HG03378 (cell line): ENCODE results near the gene RALGPS1.

Experiments used
- ATAC-seq: cut with Tn5 transposase; IDR thresholded peaks from one replicate; pipeline ENCODE4 v1.9.1; 2021; ENCODE audit warnings: mild to moderate bottlenecking, moderate library complexity; ENCODE audit not compliant: unreplicated experiment

Gene RALGPS1

DNA sequence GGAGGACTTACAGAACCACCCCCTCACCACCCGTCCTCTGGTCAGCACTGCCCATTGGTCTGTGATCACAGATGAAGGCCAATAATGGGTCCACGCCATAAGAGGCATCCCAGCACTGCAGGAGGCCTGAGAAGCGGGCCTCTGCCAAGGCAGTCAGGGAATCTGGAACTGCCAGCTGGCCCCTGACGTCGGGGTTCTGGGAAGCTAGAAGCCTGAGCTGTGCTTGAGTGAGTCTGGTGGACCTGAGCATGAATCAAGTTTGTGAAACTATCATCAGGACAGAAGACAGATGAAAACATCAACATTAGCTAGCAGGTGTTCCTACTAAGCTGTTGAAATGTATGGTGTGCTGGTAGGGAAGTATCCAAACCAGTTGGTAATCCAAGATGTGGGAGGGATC lies 200.0 kb downstream of the RALGPS1 start:
- no peak for ATAC-seq

DNA sequence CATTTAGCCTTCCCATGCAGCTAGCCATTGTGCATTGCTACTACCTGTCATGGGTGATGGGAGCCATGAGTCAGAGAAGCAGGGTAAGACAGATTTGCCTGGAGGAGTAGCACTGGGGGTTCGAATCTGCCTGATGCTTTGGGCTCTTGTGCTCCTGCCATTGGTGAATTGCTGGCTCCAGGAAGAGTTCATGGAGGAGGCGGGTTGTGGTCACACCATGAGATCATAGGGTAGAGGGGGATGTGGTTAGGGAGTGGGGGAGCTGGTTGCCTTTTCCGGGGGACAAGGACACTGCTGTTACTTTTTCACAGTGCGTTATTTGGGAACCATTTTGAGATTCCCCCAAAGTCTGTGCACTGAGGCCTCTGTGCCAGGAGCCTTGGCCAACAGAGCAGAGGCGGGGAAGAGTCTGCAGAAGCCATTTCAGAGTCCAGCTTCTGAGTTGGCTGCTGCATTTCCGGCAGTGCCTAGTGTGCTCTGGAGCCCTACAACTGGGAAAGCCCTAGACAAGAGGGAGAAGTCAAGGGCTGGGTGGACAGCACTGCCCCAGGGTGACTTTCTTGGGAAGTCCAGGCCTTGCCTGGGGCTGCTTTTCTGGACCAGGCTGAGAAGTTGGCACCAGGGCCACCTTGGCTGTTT lies 201.6 kb downstream of the RALGPS1 start:
- no peak for ATAC-seq

DNA sequence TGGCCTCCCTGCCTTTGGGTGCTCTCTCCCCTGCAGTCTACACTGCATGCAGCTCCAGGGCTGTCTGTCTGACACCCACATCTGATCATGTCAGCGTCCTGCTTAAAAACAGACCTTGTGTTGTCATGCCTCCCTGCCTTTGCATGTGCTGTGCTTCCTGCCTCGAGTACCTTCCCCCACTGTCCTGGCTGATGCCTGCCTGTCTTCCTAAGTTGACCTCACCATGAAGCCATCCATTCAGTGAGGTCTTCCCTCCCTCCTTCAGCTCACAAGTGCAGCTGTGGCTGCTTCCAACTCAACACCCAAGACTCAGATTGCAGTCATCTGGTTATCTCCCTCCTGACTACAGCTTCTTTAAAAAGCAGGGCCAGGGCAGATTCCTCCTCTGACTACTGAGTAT lies 202.4 kb downstream of the RALGPS1 start:
- ATAC-seq: no peak

DNA sequence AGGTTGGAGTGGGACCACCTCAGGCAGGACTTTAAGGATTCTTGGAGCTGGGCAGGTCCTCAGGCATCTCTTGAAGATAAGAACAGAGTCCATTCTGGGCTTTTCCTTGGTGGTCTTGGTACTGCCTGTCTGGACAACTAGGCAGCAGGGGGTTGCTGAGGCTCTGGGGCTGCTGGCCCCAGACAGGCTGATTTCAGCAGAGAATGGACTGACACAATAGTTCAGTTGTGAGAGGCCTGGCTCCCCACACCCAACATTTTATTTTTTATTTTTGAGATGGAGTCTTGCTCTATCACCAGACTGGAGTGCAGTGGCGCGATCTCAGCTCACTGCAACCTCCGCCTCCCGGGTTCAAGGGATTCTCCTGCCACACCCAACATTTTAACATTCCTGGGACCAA lies 203.2 kb downstream of the RALGPS1 start:
- no peak for ATAC-seq

DNA sequence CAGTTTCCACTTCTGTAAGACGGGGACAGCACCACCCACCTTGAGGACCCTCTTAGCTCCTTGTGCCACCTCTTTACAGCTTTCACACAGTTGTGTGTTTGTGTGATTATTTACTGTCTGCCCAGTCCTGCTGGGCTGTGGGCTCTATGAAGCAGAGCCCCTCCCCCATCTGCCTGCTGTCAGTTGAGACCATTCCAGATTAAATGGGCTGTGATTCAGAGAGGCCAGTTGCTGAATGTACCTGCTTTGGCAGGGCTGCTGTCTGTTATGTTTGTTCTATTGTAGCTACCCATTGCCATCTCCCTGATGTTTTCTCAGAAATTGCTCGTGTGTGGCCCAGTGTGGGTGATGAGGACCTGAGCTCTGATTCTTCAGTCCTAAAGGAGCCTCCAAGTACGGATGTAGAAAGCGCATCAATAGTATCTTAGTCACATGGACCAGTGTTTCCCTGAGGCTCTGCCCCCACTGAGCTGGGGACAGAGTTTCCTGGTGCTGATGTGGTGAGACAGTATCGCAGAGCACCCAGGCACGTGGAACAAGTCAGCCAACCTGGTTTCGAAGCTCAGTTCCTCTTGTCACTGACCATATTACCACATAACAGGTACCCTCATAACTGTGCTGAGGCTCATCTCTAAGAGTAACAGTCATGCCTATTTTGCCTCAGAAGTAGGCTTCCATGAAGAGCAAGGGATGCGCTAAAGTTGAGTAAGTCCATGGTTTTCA lies 204.2 kb downstream of the RALGPS1 start:
- ATAC-seq: no peak

DNA sequence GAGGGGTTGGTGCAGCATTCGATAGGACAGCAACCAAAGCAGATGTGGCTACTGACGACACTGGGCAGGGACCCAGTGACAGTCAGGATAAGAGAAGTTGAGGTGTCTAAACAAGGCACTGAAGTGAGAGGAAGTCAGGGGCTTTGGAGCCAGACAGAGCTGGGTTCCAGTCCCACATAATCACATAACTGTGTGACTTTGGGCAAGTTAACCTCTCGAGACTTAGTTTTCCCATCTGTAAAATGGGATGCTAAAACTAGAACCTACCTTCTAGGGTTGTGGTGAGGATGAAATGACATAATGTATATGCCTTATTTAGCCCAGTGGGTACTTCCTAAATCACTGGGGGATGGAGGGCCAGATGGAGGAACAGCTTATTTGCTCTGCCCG lies 204.7 kb downstream of the RALGPS1 start:
- no peak for ATAC-seq

DNA sequence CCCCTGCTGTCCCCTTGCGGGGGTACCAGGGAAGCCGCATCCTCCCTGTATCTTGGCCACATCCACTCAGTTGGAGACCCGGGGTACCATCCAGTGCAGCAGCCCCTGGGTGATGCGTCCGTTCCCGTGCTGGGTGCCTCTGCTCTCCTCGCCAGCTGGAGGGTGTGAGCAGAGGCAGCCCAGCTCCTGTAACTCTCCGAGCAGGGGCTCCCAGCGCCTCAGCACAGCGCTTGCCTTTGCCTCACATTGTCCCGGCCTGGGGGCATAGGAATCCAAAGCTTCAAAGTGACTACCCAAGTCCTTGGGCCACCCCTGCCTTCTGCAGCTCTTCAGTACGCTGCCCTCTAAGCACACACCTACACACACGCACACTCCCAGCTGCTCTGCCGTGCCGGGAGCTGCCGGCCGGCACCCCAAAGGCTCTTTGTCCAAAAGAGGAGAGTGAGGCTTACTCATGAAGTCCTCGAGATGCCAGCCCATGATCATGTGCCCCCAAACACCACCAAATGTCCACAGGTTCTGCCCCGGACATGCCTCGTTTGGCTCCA lies 207.1 kb downstream of the RALGPS1 start:
- no peak for ATAC-seq

DNA sequence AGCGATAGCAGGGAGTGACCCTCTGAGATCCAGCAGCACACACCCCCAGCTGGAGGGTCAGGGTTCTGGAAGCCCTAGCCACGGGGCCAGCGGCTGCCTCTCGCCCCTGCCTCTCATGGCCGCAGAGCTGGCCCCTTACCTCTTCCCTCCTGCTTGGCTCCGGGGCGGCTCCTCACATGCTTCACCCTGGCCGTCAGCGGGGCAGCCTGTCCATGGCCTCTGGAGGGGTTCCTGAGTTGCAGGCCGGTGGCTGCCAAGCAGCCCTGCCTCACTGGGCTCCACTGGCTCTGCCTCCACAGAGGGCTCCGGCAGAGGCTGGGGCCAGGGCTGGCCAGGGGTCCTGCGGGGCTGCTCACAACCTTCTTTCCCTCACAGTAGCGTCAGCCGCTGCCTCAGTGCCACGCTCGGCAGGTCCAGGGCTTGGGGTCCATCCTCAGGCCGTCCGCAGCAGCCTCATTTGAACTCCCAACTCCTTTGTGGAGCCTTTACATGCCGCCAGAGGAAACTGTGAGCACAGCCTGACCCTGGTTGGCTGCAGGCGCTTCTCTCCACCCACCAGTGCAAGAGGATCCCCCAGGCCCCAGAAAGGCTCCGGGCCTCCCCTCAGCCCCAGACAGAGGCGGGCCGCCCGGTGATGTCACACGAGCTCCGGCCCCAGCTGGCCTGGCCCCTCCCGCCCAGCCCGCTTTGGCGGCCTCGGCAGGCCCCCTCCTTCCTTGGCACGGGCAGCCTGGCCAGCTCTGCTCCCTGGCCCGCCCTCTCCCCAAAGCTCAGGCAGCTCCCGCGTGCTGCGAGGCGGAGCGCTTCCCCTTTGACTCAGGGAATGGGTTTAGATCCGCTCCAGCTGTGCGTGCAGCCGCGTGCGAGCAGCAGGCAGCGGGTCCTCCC lies 207.8 kb downstream of the RALGPS1 start, which contains the start of gene ANGPTL2:
Gene ANGPTL2 (minus strand): TSS at position 460 of the 888 bp plus-strand sequence. CDS start 13,904 bp downstream, outside the sequence.
- no peak for ATAC-seq

DNA sequence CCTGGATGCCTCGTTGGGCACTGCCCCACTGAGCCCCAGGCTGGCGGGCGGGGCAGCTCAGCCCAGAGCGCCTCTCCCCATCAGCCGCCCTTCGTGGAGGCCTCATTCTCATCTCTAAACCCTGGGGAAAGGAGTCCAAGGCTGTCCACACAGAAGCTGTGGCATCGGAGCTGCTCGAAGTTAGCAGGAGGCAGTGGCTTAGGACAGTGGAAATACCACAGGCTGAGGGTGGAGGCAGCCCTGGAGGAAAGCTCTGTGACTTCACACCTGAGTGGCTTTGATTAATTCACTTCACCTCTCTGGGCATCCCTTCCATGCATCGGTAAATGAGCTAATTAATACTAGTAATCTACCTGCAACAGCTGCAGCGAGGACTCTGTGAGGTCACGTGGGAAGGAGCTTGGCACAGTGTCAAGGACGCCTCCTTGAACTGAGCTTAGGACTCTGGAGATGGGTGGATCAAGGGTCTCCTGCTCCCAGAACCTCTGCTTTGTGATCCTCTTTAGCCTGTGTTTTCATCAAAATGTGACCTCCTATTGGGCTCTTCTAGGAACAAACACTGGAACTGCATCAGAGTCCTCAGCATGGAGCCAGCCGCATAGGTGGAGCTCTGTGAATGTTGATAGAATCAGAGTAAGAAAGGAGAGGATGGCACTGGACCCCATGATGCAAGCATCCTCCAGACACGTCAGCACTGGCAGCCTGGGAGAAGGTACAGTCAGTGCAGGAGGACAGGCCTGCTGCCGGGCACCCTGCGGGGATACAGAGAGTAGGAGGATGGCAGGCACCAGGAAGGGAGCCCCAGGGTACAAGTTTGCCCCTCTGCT lies 208.7 kb downstream of the RALGPS1 start:
- no peak for ATAC-seq

DNA sequence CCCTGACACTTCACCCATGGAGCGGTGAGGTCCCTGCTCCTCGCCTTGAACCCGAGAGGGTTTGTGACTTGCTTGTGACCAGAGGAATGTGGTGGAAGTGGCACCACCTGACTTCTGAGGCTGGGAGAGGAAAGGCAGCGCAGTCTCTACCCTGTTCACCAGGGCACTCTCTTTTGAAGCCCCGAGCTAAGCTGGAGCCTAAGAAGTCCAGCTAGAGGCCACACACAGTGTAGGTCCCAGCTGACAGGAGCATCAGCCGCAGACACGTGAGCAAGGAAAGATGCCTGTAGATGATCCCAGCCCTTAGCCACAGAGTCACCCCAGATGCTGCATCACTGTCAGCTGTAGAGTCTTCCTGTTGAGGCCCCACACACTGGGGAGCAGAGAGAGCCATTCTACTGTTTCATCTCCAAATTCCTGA lies 209.5 kb downstream of the RALGPS1 start:
- no peak for ATAC-seq

DNA sequence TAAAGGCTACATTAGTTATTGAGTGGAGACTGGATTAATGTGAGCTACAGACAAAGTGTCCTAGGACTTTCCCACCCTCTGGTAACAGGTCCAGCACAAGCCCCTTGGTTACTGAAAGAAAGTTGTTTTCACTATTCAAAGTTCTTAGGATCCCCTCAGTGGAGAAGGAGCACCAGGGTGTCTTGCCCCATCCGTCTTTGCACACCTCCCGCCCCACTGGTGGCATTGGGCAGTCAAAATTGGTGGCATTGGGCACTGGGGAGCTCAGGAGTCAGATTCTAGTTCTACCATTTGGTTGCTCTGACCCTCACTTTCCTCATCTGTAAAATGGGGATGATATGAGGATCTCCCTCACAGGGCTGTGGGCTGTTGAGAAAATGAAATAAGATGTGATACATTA lies 210.2 kb downstream of the RALGPS1 start:
- ATAC-seq: no peak

DNA sequence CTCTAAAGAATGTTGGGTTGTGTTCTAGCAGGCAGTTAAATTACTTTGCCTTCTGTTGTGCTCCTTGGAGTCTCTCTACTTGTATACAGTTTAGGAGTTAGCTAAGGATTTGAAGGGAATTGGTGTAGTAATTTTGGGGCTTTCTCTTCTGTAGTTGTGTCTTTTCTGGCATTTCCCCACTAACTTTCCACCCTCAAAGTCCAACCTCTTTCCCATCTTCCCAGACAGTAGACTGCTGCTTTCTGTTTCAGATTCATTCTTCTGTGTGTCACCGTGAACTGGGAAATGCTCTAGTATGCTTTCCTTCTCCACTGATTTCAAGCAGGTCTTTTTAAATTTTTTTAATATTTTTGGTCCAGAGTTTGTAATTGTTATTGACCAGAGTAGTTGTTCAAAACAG lies 212.4 kb downstream of the RALGPS1 start:
- no peak for ATAC-seq

DNA sequence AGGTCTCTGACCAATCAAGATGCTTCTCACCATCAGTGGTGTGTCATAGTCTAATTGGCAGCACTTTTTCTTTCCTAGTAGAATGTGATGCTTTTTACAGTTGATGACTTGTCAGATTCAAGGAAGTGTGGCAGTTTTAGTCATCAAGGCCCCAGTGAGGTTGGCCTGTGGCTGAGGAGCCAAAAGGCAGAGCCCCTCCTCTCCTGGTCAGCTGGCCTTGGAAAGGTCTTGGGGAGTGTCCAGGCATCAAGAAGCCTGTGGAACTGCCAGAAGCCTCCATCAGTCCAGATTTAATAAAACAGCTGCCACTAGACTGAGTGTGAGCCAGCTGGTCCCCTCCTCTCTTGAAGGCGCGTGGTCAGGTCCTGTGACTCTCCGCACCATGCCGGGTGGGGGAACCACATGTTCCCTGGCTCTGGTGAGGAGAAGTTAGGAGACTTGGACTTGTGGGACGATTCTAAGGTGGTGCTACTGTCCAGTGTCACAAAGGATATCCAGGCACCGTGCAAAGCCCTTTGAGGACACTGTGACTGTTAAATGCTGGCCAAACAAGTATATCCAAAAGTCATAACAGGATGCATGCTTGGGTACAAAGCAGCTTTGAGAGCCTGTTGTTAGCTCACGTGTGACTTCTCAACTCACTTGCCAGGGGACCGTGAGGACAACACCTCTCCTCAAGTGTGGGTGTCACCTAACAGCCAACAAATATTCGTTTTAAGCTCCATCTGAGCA lies 213.9 kb downstream of the RALGPS1 start:
- ATAC-seq: no peak

DNA sequence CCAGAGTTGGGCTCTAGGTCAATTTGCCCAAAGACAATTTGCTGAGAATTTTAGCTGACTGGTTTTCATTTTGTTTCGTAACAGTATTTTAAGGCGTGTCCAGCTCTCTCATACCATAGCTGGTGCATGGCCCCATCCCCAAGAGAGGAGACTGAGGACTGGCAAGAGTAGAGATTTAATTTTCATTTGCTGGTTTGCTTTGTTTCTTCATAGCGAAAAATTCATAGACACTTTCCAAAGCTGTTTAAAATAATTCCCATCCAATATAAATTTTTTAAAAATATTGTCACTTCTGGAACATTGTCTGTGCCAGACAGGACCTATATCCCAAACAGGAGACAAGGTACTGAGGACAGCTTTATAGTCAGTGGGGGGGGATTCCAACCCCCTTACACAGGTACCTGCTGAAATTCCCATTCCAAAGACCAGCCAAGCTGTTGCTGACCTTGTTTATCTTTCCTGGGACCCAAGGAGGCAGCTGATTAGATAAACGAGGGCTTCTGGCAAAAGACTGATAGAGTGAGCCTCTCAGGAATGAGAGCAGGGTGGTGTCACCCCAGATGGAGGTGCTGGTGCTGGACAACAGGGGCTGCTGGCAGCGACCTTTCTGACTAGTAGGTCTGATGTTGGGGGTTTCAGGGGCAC lies 214.6 kb downstream of the RALGPS1 start:
- ATAC-seq: no peak

DNA sequence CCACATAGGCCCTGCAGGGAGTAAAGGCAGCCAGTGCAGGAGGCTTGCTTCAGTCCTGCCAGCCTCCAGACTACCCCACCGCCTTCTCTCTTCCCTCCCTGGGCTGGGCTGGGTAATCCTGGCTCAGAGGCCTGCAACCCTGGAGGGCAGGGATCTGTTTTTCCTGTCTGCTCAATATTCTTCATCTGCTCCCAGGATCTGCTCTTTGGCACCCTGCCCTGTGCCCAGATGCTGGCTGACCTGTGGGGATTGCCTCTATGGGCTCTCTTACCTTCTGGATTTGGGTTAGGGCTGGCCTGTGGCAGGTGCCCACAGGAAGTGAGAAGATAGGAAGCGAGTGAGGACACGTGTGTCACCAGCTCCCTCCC lies 215.1 kb downstream of the RALGPS1 start:
- ATAC-seq: no peak

DNA sequence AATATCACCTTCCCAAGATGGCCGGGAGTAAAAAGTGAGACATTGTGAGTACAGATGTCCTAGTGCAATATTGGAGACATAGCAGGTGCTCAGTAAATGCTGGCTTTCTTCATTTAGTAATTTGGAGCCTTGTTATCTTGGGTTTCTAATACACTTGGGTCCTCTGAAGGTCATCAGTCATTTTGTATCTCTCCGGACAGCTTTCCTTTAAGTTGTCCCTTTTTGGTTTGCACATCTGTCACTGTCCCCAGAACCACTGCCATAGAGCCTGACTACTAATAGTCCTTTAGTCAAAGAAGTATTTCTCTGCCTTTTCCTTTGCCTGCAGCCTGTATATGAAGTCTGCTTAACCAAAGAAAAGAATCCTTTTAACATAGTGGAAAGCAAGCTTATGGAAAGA lies 215.7 kb downstream of the RALGPS1 start:
- ATAC-seq: no peak

DNA sequence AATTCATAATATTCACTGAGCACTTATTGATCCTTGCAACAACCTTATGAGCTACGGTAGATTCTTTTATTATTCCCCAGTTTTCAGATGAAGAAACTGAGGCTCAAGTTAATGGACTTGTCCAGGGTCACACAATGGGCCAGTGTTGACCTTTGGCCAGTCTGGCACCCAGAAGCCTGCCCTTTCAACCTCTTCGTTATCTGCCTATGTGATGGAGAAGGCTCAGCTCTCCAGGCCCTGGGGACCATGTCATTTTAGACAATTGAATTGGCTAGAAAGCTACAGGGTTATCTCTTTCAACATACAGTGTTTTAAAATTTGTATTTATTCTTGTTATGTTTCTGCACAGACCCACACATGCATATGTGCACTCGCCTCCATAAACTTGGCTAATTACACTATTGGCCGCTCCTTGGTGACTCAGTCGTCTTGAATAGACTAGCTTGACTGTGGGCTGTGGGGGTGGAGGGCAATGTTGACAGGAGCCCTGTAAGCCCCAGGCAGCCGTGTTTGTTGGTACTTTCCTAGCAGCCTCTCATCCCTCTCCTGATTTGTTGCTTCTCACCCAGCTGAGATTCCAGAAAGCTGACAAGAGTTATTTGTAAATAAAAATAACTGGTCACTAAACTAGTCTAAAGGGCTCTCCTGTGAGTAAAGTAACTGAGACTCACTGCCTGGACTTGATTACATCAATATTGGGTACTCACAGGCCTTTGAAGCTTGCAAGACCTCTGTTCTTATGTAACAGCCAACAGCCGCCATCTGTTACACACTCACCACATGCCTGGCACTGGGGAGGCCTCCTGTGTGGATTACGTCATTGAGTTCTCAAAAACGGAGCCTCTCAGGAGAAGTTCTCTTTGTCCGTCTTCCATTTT lies 216.3 kb downstream of the RALGPS1 start:
- no peak for ATAC-seq

DNA sequence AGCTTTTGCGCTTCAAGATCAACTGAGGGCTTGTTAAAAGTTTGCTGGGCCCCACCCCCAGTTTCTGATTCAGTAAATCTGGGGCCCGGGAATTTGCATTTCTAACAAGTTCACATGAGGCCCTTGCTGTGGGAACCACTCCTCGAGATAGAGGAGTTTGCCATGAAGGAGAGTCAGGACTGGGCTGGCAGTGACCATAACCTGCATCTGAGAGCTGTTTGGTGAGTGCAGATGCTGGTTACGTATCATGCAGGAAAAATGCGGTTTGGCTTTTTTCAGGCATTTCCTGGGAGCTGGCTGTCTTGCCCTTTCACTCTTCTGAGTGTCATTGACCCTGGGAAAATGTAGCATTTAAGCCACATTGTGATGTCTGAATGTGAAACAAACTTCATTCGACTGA lies 217.3 kb downstream of the RALGPS1 start:
- no peak for ATAC-seq
